IMR-90 (cell line): Measurements from ENCODE around the gene NT5C1B. TPM values are rescaled to one million over a fixed set of nuclear protein-coding genes. Genes with fewer than 3 reads are reported as not detected.

Experiments
- ATAC-seq: fragments of 200-7000 bp; cut with Tn5 transposase; 2 replicates; pipeline ENCODE4 v1.9.1; 2020; ENCODE audit warnings: low read depth, mild to moderate bottlenecking, moderate library complexity
- BruUV-seq: library from RNA; stranded (reverse); fragments of 400-500 nt; replicated peaks from 2 replicates; lab custom pipeline; 2021; lab: Mats Ljungman, UMichigan
- CTCF ChIA-PET: fragments of 300-600 bp; formaldehyde crosslinking; extraction: SDS; loops from one replicate; lab custom pipeline; 2021; ENCODE audit warnings: antibody characterized with exemption; lab: Yijun Ruan, JAX
- POLR2A ChIA-PET: fragments of 300-600 bp; sonication (Branson Sonifier 250); formaldehyde crosslinking; loops from one replicate; lab custom pipeline; 2022; ENCODE audit warnings: antibody characterized with exemption; ENCODE audit not compliant: unreplicated experiment; lab: Charles Lee
- DNase-seq: peaks from one replicate; pipeline ENCODE4 v3.0.0; 2013
- H2AFZ ChIP-seq: replicated peaks from 2 replicates; pipeline ENCODE3; 2013; ENCODE audit warnings: low read length, mild to moderate bottlenecking; ENCODE audit not compliant: poor library complexity
- H2AK5ac ChIP-seq: 2 replicates; pipeline ENCODE4 v1.6.1; 2013; ENCODE audit warnings: low read depth, low read length, inconsistent platforms
- H2AK9ac ChIP-seq: replicated peaks from 2 replicates; pipeline ENCODE3; 2013; ENCODE audit warnings: mild to moderate bottlenecking, low read depth, low read length, moderate library complexity; ENCODE audit not compliant: poor library complexity
- H2BK120ac ChIP-seq: 2 replicates; pipeline ENCODE4 v1.6.1; 2013; ENCODE audit warnings: low read depth, low read length, inconsistent platforms
- H2BK15ac ChIP-seq: 3 replicates; pipeline ENCODE4 v1.6.1; 2013; ENCODE audit warnings: low read depth, low read length, inconsistent platforms
- H2BK20ac ChIP-seq: 2 replicates; pipeline ENCODE4 v1.6.1; 2013; ENCODE audit warnings: low read depth, mild to moderate bottlenecking, inconsistent platforms, low read length, moderate library complexity
- H2BK5ac ChIP-seq: 2 replicates; pipeline ENCODE4 v1.6.1; 2013; ENCODE audit warnings: mild to moderate bottlenecking, low read depth, low read length, inconsistent platforms; ENCODE audit not compliant: poor library complexity, severe bottlenecking
- H3K14ac ChIP-seq: replicated peaks from 2 replicates; pipeline ENCODE4 v1.6.1; 2013; ENCODE audit warnings: low read depth, low read length, inconsistent platforms
- H3K18ac ChIP-seq: 2 replicates; pipeline ENCODE4 v1.6.1; 2013; ENCODE audit warnings: low read depth, low read length, control low read depth
- H3K23ac ChIP-seq: 2 replicates; pipeline ENCODE4 v1.6.1; 2013; ENCODE audit warnings: low read depth, low read length, inconsistent platforms
- H3K27ac ChIP-seq: 2 replicates; pipeline ENCODE4 v1.5.1; 2013; ENCODE audit warnings: mild to moderate bottlenecking, control low read depth, low read length; ENCODE audit not compliant: insufficient read depth
- H3K27me3 ChIP-seq: 2 replicates; pipeline ENCODE4 v1.6.1; 2013; ENCODE audit warnings: low read length; ENCODE audit not compliant: control insufficient read depth, insufficient read depth
- H3K36me3 ChIP-seq: 2 replicates; pipeline ENCODE4 v1.6.1; 2013; ENCODE audit warnings: low read length, mixed read lengths; ENCODE audit not compliant: control insufficient read depth, insufficient read depth
- H3K4ac ChIP-seq: 2 replicates; pipeline ENCODE4 v1.6.1; 2013; ENCODE audit warnings: low read depth, low read length, inconsistent platforms
- H3K4me1 ChIP-seq: 2 replicates; pipeline ENCODE4 v1.6.1; 2013; ENCODE audit warnings: low read length, mixed read lengths; ENCODE audit not compliant: control insufficient read depth, insufficient read depth
- H3K4me2 ChIP-seq: 2 replicates; pipeline ENCODE4 v1.6.1; 2013; ENCODE audit warnings: low read depth, mild to moderate bottlenecking, control low read depth, low read length, moderate library complexity
- H3K4me3 ChIP-seq: 2 replicates; pipeline ENCODE4 v1.5.1; 2013; ENCODE audit warnings: low read depth, mild to moderate bottlenecking, control low read depth, low read length, moderate library complexity; ENCODE audit not compliant: insufficient read depth
- H3K56ac ChIP-seq: 2 replicates; pipeline ENCODE4 v1.6.1; 2013; ENCODE audit warnings: low read length, inconsistent platforms; ENCODE audit not compliant: insufficient read depth; ENCODE audit errors: extremely low read depth
- H3K79me1 ChIP-seq, 2 experiments: 2 replicates each; pipeline ENCODE4 v1.6.1; 2013; ENCODE audit warnings: low read length in 2 of 2, inconsistent platforms in 1 of 2, low read depth in 1 of 2
- H3K9ac ChIP-seq: 2 replicates; pipeline ENCODE4 v1.6.1; 2013; ENCODE audit warnings: low read depth, low read length, control low read depth
- H3K9me1 ChIP-seq: 2 replicates; pipeline ENCODE4 v1.6.1; 2013; ENCODE audit warnings: low read length, inconsistent platforms; ENCODE audit not compliant: insufficient read depth
- H3K9me3 ChIP-seq: 2 replicates; pipeline ENCODE4 v1.6.1; 2013; ENCODE audit warnings: low read length; ENCODE audit not compliant: control insufficient read depth, insufficient read depth
- H4K20me1 ChIP-seq: 2 replicates; pipeline ENCODE4 v1.6.1; 2013; ENCODE audit warnings: low read length, inconsistent platforms; ENCODE audit not compliant: insufficient read depth
- H4K5ac ChIP-seq: 2 replicates; pipeline ENCODE4 v1.6.1; 2013; ENCODE audit warnings: mild to moderate bottlenecking, low read depth, low read length, control low read depth
- H4K8ac ChIP-seq, 2 experiments: 2 replicates each; pipeline ENCODE4 v1.6.1; 2013; ENCODE audit warnings: low read depth in 2 of 2, low read length in 2 of 2, control low read depth in 1 of 2, inconsistent platforms in 1 of 2
- H4K91ac ChIP-seq: 2 replicates; pipeline ENCODE4 v1.6.1; 2013; ENCODE audit warnings: low read depth, low read length, inconsistent platforms; ENCODE audit not compliant: insufficient read depth
- BHLHE40 ChIP-seq: fragments of 150-350 bp; IDR thresholded peaks from 2 replicates; pipeline ENCODE4 v1.6.1; 2016; ENCODE audit warnings: mild to moderate bottlenecking, low read depth, low read length
- CEBPB ChIP-seq: IDR thresholded peaks from 2 replicates; pipeline ENCODE4 v1.6.1; 2012; ENCODE audit warnings: low read depth, low read length, improper control_type of control experiment
- CHD1 ChIP-seq: IDR thresholded peaks from 2 replicates; pipeline ENCODE4 v1.6.1; 2012; ENCODE audit warnings: low read depth, low read length, improper control_type of control experiment
- FOS ChIP-seq: fragments of 150-350 bp; IDR thresholded peaks from 2 replicates; pipeline ENCODE4 v1.6.1; 2016; ENCODE audit warnings: low read depth, low read length
- NFE2L2 ChIP-seq: fragments of 150-350 bp; IDR thresholded peaks from 2 replicates; pipeline ENCODE4 v1.6.1; 2016; ENCODE audit warnings: low read depth, mild to moderate bottlenecking, low read length
- RAD21 ChIP-seq: IDR thresholded peaks from 2 replicates; pipeline ENCODE4 v1.6.1; 2012; ENCODE audit warnings: low read length, improper control_type of control experiment
- RCOR1 ChIP-seq: IDR thresholded peaks from 2 replicates; pipeline ENCODE4 v1.6.1; 2012; ENCODE audit warnings: mild to moderate bottlenecking, low read length, improper control_type of control experiment; ENCODE audit not compliant: insufficient replicate concordance
- SMC3 ChIP-seq: fragments of 150-350 bp; IDR thresholded peaks from 2 replicates; pipeline ENCODE4 v1.6.1; 2016; ENCODE audit warnings: low read depth, mild to moderate bottlenecking, antibody characterized with exemption, low read length, moderate library complexity
- WGBS, 2 experiments: methylation state at CpG; one replicate each; pipeline versions ENCODE4 v1.1.5 to v1.1.7; 2013; ENCODE audit warnings: missing lambda C conversion rate in 2 of 2; ENCODE audit not compliant: insufficient read length in 1 of 2; ENCODE audit errors: extremely low coverage in 2 of 2; 5-methylcytosine and 5-hydroxymethylcytosine counted together
- dilution Hi-C: fragments of 300-500 bp; cut with HindIII; formaldehyde crosslinking; loops from one replicate; pipeline ENCODE4 v1.14.3; 2018; ENCODE audit warnings: low sequenced_read_pairs; ENCODE audit not compliant: unreplicated experiment
- in situ Hi-C: fragments of 300-500 bp; cut with MboI; formaldehyde crosslinking; loops from 3 replicates; pipeline ENCODE4 v1.14.3; 2019; ENCODE audit warnings: low sequenced_read_pairs, inconsistent platforms, mixed read lengths
- intact Hi-C: fragments of 100-400 bp; cut with micrococcal nuclease; formaldehyde crosslinking; loops from 2 replicates; pipeline ENCODE4 v1.10.0; 2022
- polyA plus RNA-seq, 3 experiments: library from polyadenylated mRNA; depleted of rRNA; stranded (reverse); fragments of >200 nt; gene quantifications; 2 replicates each; pipeline ENCODE4 v1.2.3, GENCODE V29; 2012; ENCODE audit warnings: low replicate concordance in 1 of 3
- total RNA-seq: library from RNA; depleted of rRNA; stranded (reverse); fragments of >200 nt; gene quantifications from 2 replicates; pipeline ENCODE4 v1.2.3, GENCODE V29; 2012
- TF ChIP-seq, protein P1 (sequence below): conservative IDR thresholded peaks from 2 replicates; pipeline ENCODE4 v1.5.1; 2012; ENCODE audit warnings: mild to moderate bottlenecking, low read depth, low read length, improper control_type of control experiment
- TF ChIP-seq, protein P2 (sequence below): fragments of 150-350 bp; IDR thresholded peaks from 2 replicates; pipeline ENCODE4 v1.6.1; 2016; ENCODE audit warnings: low read depth, mild to moderate bottlenecking, low read length, moderate library complexity, borderline replicate concordance

The NT5C1B gene
- total and polyA plus RNA-seq, 2 of the 4 experiments (the other 2 are of a cell fraction) = not detected

DNA sequence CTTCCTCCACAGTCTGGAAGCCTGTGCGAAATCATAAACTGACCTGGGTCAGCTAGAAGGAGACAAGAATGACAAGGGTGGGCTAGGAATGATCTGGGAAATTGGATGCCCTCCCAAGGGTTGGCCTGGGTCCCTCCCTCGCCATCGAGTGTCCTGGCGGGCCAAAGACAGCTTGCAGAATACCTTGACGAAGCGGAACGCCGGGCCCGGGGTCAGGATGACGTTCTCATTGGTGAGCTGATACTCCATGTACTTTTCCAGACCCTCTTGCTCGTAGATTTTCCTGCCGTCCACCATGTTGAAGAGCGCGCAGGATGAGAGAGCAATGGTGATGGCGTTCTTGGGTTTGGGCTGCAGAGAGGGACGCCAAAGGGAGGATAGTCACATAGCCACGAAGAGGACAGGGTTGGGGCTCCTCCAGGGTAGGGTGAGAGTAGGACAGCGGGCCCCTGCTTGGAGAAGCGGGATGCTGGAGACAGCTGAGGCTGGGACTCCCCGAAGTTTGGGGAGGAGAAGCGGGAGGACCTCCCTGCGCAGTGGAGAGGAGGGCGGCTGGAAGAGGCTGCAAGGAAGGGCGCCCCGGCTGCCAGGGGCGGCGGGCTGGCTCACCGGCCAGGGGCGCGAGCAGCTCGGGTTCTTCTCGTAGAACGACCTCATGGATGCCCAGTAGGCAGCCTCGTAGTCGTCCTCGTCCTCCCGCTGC lies 5.3 kb downstream of the NT5C1B start:
- Histone ChIP-seq H3K4me2 (no peak overlapping the region), H3K79me1 (no peaks in the 10 kb centered on the region), H4K20me1 (no peaks in the 10 kb centered on the region), H2BK15ac (no peak overlapping the region), H2BK5ac (no peak overlapping the region), H4K91ac (no peak overlapping the region), H4K8ac (no peak overlapping the region), H3K4ac (no peak overlapping the region), H3K27ac (no peak overlapping the region), H3K18ac (no peak overlapping the region), H3K9me1 (peaks cover 5% of the 10 kb centered on the region), H3K56ac (no peak overlapping the region), H3K36me3 (no peaks in the 10 kb centered on the region), H3K9ac (no peak overlapping the region), H2BK20ac (no peak overlapping the region), H3K14ac (no peak overlapping the region), H3K9me3 (no peaks in the 10 kb centered on the region; the same call in 1 of the 2 replicates), H3K27me3 (no peaks in the 10 kb centered on the region), H3K23ac (no peak overlapping the region), H2BK120ac (no peak overlapping the region), H3K4me1 (no peaks in the 10 kb centered on the region), H4K5ac (no peak overlapping the region), H3K4me3 (no peak overlapping the region), H2AFZ (no peak overlapping the region), H2AK5ac (no peak overlapping the region), H2AK9ac (no peak overlapping the region)
- CTCF ChIA-PET = no interaction called here
- in situ Hi-C loops (no loop called here), intact Hi-C loops (no loop called here), dilution Hi-C loops (no loop called here)
- WGBS, 2 experiments = 93% methylated on average over 8 of the region's 37 CpGs; no CpG with 5 or more reads in 1 of the 2 experiments
- DNase-seq (no peak), ATAC-seq (no peak)
- BruUV-seq = no TSS peak
- TF ChIP-seq CEBPB = no peak
- TF ChIP-seq RAD21 = no peak
- TF ChIP-seq, protein P1, sequence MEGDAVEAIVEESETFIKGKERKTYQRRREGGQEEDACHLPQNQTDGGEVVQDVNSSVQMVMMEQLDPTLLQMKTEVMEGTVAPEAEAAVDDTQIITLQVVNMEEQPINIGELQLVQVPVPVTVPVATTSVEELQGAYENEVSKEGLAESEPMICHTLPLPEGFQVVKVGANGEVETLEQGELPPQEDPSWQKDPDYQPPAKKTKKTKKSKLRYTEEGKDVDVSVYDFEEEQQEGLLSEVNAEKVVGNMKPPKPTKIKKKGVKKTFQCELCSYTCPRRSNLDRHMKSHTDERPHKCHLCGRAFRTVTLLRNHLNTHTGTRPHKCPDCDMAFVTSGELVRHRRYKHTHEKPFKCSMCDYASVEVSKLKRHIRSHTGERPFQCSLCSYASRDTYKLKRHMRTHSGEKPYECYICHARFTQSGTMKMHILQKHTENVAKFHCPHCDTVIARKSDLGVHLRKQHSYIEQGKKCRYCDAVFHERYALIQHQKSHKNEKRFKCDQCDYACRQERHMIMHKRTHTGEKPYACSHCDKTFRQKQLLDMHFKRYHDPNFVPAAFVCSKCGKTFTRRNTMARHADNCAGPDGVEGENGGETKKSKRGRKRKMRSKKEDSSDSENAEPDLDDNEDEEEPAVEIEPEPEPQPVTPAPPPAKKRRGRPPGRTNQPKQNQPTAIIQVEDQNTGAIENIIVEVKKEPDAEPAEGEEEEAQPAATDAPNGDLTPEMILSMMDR = no peak
- TF ChIP-seq, protein P2, sequence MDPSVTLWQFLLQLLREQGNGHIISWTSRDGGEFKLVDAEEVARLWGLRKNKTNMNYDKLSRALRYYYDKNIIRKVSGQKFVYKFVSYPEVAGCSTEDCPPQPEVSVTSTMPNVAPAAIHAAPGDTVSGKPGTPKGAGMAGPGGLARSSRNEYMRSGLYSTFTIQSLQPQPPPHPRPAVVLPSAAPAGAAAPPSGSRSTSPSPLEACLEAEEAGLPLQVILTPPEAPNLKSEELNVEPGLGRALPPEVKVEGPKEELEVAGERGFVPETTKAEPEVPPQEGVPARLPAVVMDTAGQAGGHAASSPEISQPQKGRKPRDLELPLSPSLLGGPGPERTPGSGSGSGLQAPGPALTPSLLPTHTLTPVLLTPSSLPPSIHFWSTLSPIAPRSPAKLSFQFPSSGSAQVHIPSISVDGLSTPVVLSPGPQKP = no peak
- TF ChIP-seq BHLHE40 = no peak
- TF ChIP-seq NFE2L2 = no peak
- TF ChIP-seq FOS = no peak
- no peak for TF ChIP-seq RCOR1
- TF ChIP-seq SMC3 = no peak
- TF ChIP-seq CHD1 = no peak
- POLR2A ChIA-PET = no interaction called here
